Astrocyte (in vitro differentiated cells and primary cell): ENCODE results near the gene TRPM3. TPM values are rescaled to one million over a fixed set of nuclear protein-coding genes. Genes with fewer than 3 reads are reported as not detected.

Experiments used
- DNase-seq: peaks from one replicate; pipeline ENCODE4 v3.0.0-alpha.2; 2010; ENCODE audit warnings: low read depth
- FAIRE-seq: peaks from 2 replicates; lab custom pipeline; 2011; peaks lifted over from hg19 to GRCh38; lab: Jason Lieb, UNC
- H2AFZ ChIP-seq: 2 replicates; pipeline ENCODE4 v1.6.0; 2012; ENCODE audit warnings: low read depth, low read length, inconsistent platforms
- H3K27ac ChIP-seq: 2 replicates; pipeline ENCODE4 v1.5.1; 2011; ENCODE audit warnings: low read depth, low read length, inconsistent platforms
- H3K27me3 ChIP-seq: 2 replicates; pipeline ENCODE4 v1.6.0; 2011; ENCODE audit warnings: low read length, inconsistent platforms; ENCODE audit not compliant: insufficient read depth
- H3K36me3 ChIP-seq: 2 replicates; pipeline ENCODE4 v1.5.1; 2011; ENCODE audit warnings: low read length, inconsistent platforms; ENCODE audit not compliant: insufficient read depth
- H3K4me1 ChIP-seq: 2 replicates; pipeline ENCODE4 v1.5.1; 2011; ENCODE audit warnings: low read length, inconsistent platforms; ENCODE audit not compliant: insufficient read depth
- H3K4me2 ChIP-seq: 2 replicates; pipeline ENCODE4 v1.6.0; 2012; ENCODE audit warnings: low read length, inconsistent platforms
- H3K4me3 ChIP-seq: 2 replicates; pipeline ENCODE4 v1.5.1; 2011; ENCODE audit warnings: low read depth, mild to moderate bottlenecking, low read length, inconsistent platforms; ENCODE audit not compliant: insufficient read depth
- H3K79me2 ChIP-seq: 2 replicates; pipeline ENCODE4 v1.6.0; 2012; ENCODE audit warnings: mild to moderate bottlenecking, low read length, inconsistent platforms; ENCODE audit not compliant: insufficient read depth
- H3K9ac ChIP-seq: 2 replicates; pipeline ENCODE4 v1.6.0; 2012; ENCODE audit warnings: mild to moderate bottlenecking, low read length, inconsistent platforms
- H3K9me3 ChIP-seq: 2 replicates; pipeline ENCODE4 v1.5.1; 2012; ENCODE audit warnings: low read depth, mild to moderate bottlenecking, low read length, inconsistent platforms; ENCODE audit not compliant: insufficient read depth
- H4K20me1 ChIP-seq: 2 replicates; pipeline ENCODE4 v1.6.0; 2012; ENCODE audit warnings: low read length, inconsistent platforms; ENCODE audit not compliant: insufficient read depth
- H3K27ac Mint-ChIP-seq: one replicate; pipeline ENCODE4 v1.8.0; 2021; ENCODE audit warnings: mild to moderate bottlenecking, mixed read lengths; ENCODE audit not compliant: unreplicated experiment
- H3K27me3 Mint-ChIP-seq: one replicate; pipeline ENCODE4 v1.8.0; 2021; ENCODE audit warnings: low read depth, mixed read lengths; ENCODE audit not compliant: unreplicated experiment
- H3K36me3 Mint-ChIP-seq: one replicate; pipeline ENCODE4 v1.8.0; 2021; ENCODE audit warnings: low read depth, mixed read lengths; ENCODE audit not compliant: unreplicated experiment
- H3K4me1 Mint-ChIP-seq: one replicate; pipeline ENCODE4 v1.8.0; 2021; ENCODE audit warnings: low read depth, mixed read lengths; ENCODE audit not compliant: unreplicated experiment
- H3K4me3 Mint-ChIP-seq: one replicate; pipeline ENCODE4 v1.8.0; 2021; ENCODE audit warnings: mild to moderate bottlenecking, moderate library complexity, mixed read lengths; ENCODE audit not compliant: unreplicated experiment
- H3K9me3 Mint-ChIP-seq: one replicate; pipeline ENCODE4 v1.8.0; 2021; ENCODE audit warnings: mild to moderate bottlenecking, mixed read lengths; ENCODE audit not compliant: unreplicated experiment
- EZH2 ChIP-seq: IDR thresholded peaks from 2 replicates; pipeline ENCODE4 v1.6.1; 2012; ENCODE audit warnings: mild to moderate bottlenecking, low read length, inconsistent platforms; ENCODE audit not compliant: insufficient read depth
- total RNA-seq: library from RNA; stranded (reverse); gene quantifications from 2 replicates; pipeline ENCODE4 v1.2.1, GENCODE V29; 2021
- TF ChIP-seq, protein P1 (sequence below): IDR thresholded peaks from 2 replicates; pipeline ENCODE4 v1.5.1; 2011; ENCODE audit warnings: low read depth, mild to moderate bottlenecking, inconsistent platforms, low read length, moderate library complexity; ENCODE audit not compliant: insufficient read depth

Gene TRPM3
- total RNA-seq, 1 donor from 2014 or later, result 0.14 TPM

DNA sequence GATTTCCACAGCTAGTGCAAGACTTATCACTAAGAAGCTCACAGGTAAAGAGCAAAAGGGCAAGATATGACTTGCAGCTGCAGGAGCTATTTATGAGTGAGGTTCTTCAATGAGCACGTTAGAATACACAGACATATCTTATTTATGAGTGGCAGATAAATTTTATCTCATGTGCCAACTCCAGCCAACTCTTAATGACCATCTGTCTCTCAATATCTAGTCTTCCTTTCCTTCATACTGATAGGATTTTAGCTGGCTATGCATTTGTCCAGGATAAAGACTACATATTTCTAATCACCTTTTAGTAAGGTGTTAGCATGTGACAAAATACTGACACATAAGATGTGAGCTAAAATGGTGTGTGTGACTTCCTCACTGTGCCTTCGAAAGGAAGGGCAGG lies 304.5 kb downstream of the TRPM3 start:
- Histone ChIP-seq H2AFZ (peak overlapping the region; percentile 29), H3K4me1 (no peaks in the 10 kb centered on the region), H3K27ac (no peak overlapping the region), H4K20me1 (no peaks in the 10 kb centered on the region), H3K36me3 (no peaks in the 10 kb centered on the region), H3K4me3 (no peak overlapping the region), H3K79me2 (no peaks in the 10 kb centered on the region), H3K27me3 (no peaks in the 10 kb centered on the region), H3K4me2 (no peak overlapping the region), H3K9ac (no peak overlapping the region), H3K9me3 (no peaks in the 10 kb centered on the region)
- Mint-ChIP-seq H3K27me3 (no peaks in the 10 kb centered on the region), H3K9me3 (no peaks in the 10 kb centered on the region), H3K27ac (no peak overlapping the region), H3K36me3 (no peaks in the 10 kb centered on the region), H3K4me3 (no peak overlapping the region), H3K4me1 (peaks cover 1% of the 10 kb centered on the region)
- DNase-seq, result no peak
- TF ChIP-seq, protein P1, sequence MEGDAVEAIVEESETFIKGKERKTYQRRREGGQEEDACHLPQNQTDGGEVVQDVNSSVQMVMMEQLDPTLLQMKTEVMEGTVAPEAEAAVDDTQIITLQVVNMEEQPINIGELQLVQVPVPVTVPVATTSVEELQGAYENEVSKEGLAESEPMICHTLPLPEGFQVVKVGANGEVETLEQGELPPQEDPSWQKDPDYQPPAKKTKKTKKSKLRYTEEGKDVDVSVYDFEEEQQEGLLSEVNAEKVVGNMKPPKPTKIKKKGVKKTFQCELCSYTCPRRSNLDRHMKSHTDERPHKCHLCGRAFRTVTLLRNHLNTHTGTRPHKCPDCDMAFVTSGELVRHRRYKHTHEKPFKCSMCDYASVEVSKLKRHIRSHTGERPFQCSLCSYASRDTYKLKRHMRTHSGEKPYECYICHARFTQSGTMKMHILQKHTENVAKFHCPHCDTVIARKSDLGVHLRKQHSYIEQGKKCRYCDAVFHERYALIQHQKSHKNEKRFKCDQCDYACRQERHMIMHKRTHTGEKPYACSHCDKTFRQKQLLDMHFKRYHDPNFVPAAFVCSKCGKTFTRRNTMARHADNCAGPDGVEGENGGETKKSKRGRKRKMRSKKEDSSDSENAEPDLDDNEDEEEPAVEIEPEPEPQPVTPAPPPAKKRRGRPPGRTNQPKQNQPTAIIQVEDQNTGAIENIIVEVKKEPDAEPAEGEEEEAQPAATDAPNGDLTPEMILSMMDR, result no peak
- no peak for FAIRE-seq

GRCh38 chr9:70816316-70816715 lies 305.1 kb downstream of the TRPM3 start:
- no peak overlapping the region for H3K27ac Mint-ChIP-seq
- no peak for FAIRE-seq
- TF ChIP-seq, protein P1, result no peak
- no peak for TF ChIP-seq EZH2
- H3K36me3 ChIP-seq, result no peaks in the 10 kb centered on the region
- H3K4me3 Mint-ChIP-seq, result no peak overlapping the region
- H3K4me1 Mint-ChIP-seq, result no peaks in the 10 kb centered on the region
- H3K27ac ChIP-seq, result no peak overlapping the region
- no peaks in the 10 kb centered on the region for H3K27me3 Mint-ChIP-seq
- DNase-seq, result no peak
- no peaks in the 10 kb centered on the region for H3K79me2 ChIP-seq
- H2AFZ ChIP-seq, result no peak overlapping the region
- no peak overlapping the region for H3K9ac ChIP-seq
- H3K27me3 ChIP-seq, result no peaks in the 10 kb centered on the region
- no peak overlapping the region for H3K4me2 ChIP-seq
- no peaks in the 10 kb centered on the region for H3K9me3 Mint-ChIP-seq
- H3K4me1 ChIP-seq, result no peaks in the 10 kb centered on the region
- no peaks in the 10 kb centered on the region for H4K20me1 ChIP-seq
- H3K4me3 ChIP-seq, result no peak overlapping the region
- H3K36me3 Mint-ChIP-seq, result no peaks in the 10 kb centered on the region
- H3K9me3 ChIP-seq, result no peaks in the 10 kb centered on the region

GRCh38 chr9:70814597-70814996 lies 306.8 kb downstream of the TRPM3 start:
- no peaks in the 10 kb centered on the region for H3K4me1 ChIP-seq
- H3K9ac ChIP-seq, result no peak overlapping the region
- DNase-seq (no peak), FAIRE-seq (no peak)
- H2AFZ ChIP-seq, result no peak overlapping the region
- no peak overlapping the region for H3K27ac Mint-ChIP-seq
- H3K4me2 ChIP-seq, result no peak overlapping the region
- no peaks in the 10 kb centered on the region for H3K79me2 ChIP-seq
- H4K20me1 ChIP-seq, result no peaks in the 10 kb centered on the region
- no peak for TF ChIP-seq EZH2
- TF ChIP-seq, protein P1, result no peak
- no peaks in the 10 kb centered on the region for H3K9me3 Mint-ChIP-seq
- H3K27me3 ChIP-seq, result no peaks in the 10 kb centered on the region
- H3K4me3 Mint-ChIP-seq, result no peak overlapping the region
- H3K27me3 Mint-ChIP-seq, result no peaks in the 10 kb centered on the region
- H3K4me3 ChIP-seq, result no peak overlapping the region
- no peaks in the 10 kb centered on the region for H3K36me3 ChIP-seq
- no peaks in the 10 kb centered on the region for H3K4me1 Mint-ChIP-seq
- no peak overlapping the region for H3K27ac ChIP-seq
- H3K36me3 Mint-ChIP-seq, result no peaks in the 10 kb centered on the region
- H3K9me3 ChIP-seq, result no peaks in the 10 kb centered on the region
